Activated T-cell treated with anti-CD3 and anti-CD28 coated beads for 24 hours (primary cell): ENCODE results near the gene YBX3.

ENCODE experiments used
- DNase-seq: peaks from one replicate; pipeline ENCODE4 v3.0.0-alpha.2; 2020; ENCODE audit warnings: low read depth

The YBX3 gene

DNA sequence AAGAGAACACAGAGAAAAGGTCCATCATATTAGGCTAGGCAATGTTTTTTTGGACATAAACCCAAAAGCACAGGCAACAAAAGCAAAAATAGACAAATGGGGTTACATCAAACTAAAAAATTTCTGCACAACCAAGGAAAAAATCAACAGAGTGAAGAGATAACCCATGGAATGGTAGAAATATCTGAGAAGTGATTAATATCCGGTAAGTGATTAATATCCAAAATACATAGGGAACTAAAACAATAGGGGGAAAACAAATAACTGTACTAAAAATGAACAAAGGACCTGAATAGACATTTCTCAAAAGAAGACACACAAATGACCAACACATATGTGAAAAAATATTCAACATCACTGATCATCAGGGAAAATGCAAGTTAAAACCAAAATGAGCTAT is 53.6 kb downstream of the YBX3 start:
- DNase-seq, result no peak

- no peak for DNase-seq
Observed at GRCh38 chr12:10668526-10668925, 54.6 kb downstream of the YBX3 start.

GRCh38 chr12:10667581-10667980 is 55.5 kb downstream of the YBX3 start:
- DNase-seq, result no peak

GRCh38 chr12:10664499-10664898 is 58.6 kb downstream of the YBX3 start:
- no peak for DNase-seq

- DNase-seq, result no peak
Observed at GRCh38 chr12:10663869-10664268, 59.3 kb downstream of the YBX3 start.

DNA sequence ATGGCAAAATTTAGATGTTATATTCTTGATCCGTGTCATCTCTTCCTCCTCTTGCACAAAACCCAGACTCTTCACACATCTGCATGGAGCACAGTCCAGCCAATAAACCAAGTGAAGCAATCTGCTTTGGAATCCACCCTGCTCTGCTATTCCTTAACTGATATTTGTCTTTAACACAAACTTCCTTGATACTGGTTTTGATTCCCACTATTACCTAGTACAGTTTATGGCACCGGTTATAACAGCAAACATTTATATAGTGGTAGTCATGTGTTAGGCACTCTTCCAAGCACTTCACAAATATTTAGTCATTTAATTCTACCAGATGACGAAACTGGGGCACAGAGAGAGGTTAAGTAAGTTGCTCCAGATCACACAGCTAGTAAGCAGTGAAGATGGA is 61.8 kb downstream of the YBX3 start:
- DNase-seq, result no peak

DNA sequence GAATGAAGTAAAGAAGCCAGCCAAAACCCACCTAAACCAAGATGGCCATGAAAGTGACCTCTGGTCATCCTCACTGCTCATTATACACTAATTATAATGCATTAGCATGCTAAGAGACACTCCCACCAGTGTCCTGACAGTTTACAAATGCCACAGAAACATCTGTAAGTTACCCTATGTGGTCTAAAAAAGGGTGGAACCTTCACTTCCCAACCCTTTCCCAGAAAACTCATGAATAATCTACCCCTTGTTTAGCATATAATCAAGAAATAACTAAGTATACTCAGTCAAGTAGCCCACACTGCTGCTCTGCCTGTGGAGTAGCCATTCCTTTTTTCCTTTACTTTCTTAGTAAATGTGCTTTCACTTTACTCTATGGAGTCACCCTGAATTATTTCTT is 69.1 kb downstream of the YBX3 start:
- DNase-seq, result no peak

- no peak for DNase-seq
Observed at GRCh38 chr12:10652192-10652591, 70.9 kb downstream of the YBX3 start.
